WTC11 (cell line): ENCODE results near the gene COL5A1.

ENCODE experiments used
- CREB1 ChIP-seq: sonication (generic); formaldehyde crosslinking; IDR thresholded peaks from 2 replicates; pipeline ENCODE4 v1.8.0; 2023; ENCODE audit warnings: mild to moderate bottlenecking, missing genetic modification reagents
- ETV6 ChIP-seq: sonication (generic); formaldehyde crosslinking; IDR thresholded peaks from 2 replicates; pipeline ENCODE4 v1.8.1; 2022; ENCODE audit warnings: mild to moderate bottlenecking, missing genetic modification reagents
- FOXP4 ChIP-seq: sonication (generic); formaldehyde crosslinking; IDR thresholded peaks from 2 replicates; pipeline ENCODE4 v1.8.0; 2022; ENCODE audit warnings: mild to moderate bottlenecking, missing genetic modification reagents
- SMAD3 ChIP-seq: sonication (generic); formaldehyde crosslinking; IDR thresholded peaks from 2 replicates; pipeline ENCODE4 v1.8.0; 2022; ENCODE audit warnings: missing genetic modification reagents, mild to moderate bottlenecking, borderline replicate concordance
- ZNF121 ChIP-seq: sonication (generic); formaldehyde crosslinking; IDR thresholded peaks from 2 replicates; pipeline ENCODE4 v1.8.0; 2023; ENCODE audit warnings: missing genetic modification reagents
- ZNF138 ChIP-seq: sonication (generic); formaldehyde crosslinking; conservative IDR thresholded peaks from 2 replicates; pipeline ENCODE4 v1.8.1; 2022; ENCODE audit warnings: mild to moderate bottlenecking, moderate library complexity, missing genetic modification reagents
- ZNF317 ChIP-seq: sonication (generic); formaldehyde crosslinking; IDR thresholded peaks from 2 replicates; pipeline ENCODE4 v1.8.1; 2023; ENCODE audit warnings: low read depth, mild to moderate bottlenecking, moderate library complexity, missing genetic modification reagents, borderline replicate concordance
- TF ChIP-seq, protein P1 (sequence below): sonication (generic); formaldehyde crosslinking; IDR thresholded peaks from 2 replicates; pipeline ENCODE4 v1.8.0; 2022; ENCODE audit warnings: mild to moderate bottlenecking, missing genetic modification reagents
- TF ChIP-seq, protein P2 (sequence below): sonication (generic); formaldehyde crosslinking; IDR thresholded peaks from 2 replicates; pipeline ENCODE4 v1.8.0; 2023; ENCODE audit warnings: mild to moderate bottlenecking, missing genetic modification reagents
- TF ChIP-seq, protein P3 (sequence below): fragments of 250-450 bp; sonication (Bioruptor Pico); IDR thresholded peaks from 2 replicates; pipeline ENCODE4 v1.9.0; 2021; ENCODE audit warnings: mild to moderate bottlenecking, borderline replicate concordance

- TF ChIP-seq, protein P1, sequence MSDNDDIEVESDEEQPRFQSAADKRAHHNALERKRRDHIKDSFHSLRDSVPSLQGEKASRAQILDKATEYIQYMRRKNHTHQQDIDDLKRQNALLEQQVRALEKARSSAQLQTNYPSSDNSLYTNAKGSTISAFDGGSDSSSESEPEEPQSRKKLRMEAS (CRISPR knock-in tag), result no peak
- TF ChIP-seq CREB1 (CRISPR knock-in tag), result no peak
- TF ChIP-seq ZNF121, result no peak
- TF ChIP-seq ZNF317 (CRISPR knock-in tag), result no peak
- no peak for TF ChIP-seq ZNF138 (CRISPR knock-in tag)
- TF ChIP-seq FOXP4 (CRISPR knock-in tag), result no peak
- TF ChIP-seq, protein P2, sequence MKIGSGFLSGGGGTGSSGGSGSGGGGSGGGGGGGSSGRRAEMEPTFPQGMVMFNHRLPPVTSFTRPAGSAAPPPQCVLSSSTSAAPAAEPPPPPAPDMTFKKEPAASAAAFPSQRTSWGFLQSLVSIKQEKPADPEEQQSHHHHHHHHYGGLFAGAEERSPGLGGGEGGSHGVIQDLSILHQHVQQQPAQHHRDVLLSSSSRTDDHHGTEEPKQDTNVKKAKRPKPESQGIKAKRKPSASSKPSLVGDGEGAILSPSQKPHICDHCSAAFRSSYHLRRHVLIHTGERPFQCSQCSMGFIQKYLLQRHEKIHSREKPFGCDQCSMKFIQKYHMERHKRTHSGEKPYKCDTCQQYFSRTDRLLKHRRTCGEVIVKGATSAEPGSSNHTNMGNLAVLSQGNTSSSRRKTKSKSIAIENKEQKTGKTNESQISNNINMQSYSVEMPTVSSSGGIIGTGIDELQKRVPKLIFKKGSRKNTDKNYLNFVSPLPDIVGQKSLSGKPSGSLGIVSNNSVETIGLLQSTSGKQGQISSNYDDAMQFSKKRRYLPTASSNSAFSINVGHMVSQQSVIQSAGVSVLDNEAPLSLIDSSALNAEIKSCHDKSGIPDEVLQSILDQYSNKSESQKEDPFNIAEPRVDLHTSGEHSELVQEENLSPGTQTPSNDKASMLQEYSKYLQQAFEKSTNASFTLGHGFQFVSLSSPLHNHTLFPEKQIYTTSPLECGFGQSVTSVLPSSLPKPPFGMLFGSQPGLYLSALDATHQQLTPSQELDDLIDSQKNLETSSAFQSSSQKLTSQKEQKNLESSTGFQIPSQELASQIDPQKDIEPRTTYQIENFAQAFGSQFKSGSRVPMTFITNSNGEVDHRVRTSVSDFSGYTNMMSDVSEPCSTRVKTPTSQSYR (CRISPR knock-in tag), result no peak
- no peak for TF ChIP-seq ETV6
- TF ChIP-seq SMAD3, result no peak
- TF ChIP-seq, protein P3, sequence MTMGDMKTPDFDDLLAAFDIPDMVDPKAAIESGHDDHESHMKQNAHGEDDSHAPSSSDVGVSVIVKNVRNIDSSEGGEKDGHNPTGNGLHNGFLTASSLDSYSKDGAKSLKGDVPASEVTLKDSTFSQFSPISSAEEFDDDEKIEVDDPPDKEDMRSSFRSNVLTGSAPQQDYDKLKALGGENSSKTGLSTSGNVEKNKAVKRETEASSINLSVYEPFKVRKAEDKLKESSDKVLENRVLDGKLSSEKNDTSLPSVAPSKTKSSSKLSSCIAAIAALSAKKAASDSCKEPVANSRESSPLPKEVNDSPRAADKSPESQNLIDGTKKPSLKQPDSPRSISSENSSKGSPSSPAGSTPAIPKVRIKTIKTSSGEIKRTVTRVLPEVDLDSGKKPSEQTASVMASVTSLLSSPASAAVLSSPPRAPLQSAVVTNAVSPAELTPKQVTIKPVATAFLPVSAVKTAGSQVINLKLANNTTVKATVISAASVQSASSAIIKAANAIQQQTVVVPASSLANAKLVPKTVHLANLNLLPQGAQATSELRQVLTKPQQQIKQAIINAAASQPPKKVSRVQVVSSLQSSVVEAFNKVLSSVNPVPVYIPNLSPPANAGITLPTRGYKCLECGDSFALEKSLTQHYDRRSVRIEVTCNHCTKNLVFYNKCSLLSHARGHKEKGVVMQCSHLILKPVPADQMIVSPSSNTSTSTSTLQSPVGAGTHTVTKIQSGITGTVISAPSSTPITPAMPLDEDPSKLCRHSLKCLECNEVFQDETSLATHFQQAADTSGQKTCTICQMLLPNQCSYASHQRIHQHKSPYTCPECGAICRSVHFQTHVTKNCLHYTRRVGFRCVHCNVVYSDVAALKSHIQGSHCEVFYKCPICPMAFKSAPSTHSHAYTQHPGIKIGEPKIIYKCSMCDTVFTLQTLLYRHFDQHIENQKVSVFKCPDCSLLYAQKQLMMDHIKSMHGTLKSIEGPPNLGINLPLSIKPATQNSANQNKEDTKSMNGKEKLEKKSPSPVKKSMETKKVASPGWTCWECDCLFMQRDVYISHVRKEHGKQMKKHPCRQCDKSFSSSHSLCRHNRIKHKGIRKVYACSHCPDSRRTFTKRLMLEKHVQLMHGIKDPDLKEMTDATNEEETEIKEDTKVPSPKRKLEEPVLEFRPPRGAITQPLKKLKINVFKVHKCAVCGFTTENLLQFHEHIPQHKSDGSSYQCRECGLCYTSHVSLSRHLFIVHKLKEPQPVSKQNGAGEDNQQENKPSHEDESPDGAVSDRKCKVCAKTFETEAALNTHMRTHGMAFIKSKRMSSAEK (CRISPR knock-in tag), result no peak
Observed at GRCh38 chr9:134682651-134683364, 41.2 kb downstream of the COL5A1 start.
